Measurements from ENCODE around the gene PSMF1.

DNA sequence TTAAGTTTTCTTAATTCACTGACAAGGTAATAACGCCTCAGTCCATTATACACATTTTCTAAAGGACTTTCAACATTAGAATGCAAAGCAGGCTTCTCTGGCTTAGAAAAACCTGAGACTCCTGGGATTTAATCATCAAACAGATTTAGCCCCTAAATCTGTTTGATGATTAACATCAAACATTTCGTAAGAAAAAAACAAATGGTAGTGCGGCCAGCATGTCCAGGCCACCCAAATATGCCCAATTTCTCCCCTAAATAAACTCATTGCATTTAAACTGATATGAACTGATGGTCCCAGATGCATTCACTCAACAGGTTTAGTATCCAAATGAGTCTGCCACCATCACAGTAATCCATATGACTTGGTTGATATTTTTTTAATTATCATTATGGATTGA lies 60.2 kb downstream of the PSMF1 start:
- TF ChIP-seq, protein P1, sequence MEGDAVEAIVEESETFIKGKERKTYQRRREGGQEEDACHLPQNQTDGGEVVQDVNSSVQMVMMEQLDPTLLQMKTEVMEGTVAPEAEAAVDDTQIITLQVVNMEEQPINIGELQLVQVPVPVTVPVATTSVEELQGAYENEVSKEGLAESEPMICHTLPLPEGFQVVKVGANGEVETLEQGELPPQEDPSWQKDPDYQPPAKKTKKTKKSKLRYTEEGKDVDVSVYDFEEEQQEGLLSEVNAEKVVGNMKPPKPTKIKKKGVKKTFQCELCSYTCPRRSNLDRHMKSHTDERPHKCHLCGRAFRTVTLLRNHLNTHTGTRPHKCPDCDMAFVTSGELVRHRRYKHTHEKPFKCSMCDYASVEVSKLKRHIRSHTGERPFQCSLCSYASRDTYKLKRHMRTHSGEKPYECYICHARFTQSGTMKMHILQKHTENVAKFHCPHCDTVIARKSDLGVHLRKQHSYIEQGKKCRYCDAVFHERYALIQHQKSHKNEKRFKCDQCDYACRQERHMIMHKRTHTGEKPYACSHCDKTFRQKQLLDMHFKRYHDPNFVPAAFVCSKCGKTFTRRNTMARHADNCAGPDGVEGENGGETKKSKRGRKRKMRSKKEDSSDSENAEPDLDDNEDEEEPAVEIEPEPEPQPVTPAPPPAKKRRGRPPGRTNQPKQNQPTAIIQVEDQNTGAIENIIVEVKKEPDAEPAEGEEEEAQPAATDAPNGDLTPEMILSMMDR (IDR thresholded peaks at IDR 0.05) = no peak
- no peak for TF ChIP-seq EZH2 (IDR thresholded peaks at IDR 0.05)
